Activated naive CD8-positive, alpha-beta T cell treated with anti-CD3 and anti-CD28 coated beads, Interleukin-2, amount 10 ng/mL, durations not matched to agents 7 days and 5 days (primary cell): ENCODE measurements around the gene SLC39A11. TPM values are rescaled to one million over a fixed set of nuclear protein-coding genes. Genes with fewer than 3 reads are reported as not detected.
"Not testable (repeated sequence)": the region's sequence is repeated elsewhere in the genome, so short reads cannot be mapped to it uniquely, and the experiment has no call there.

Experiments
- ATAC-seq: fragments of 150-1000 bp; cut with Tn5 transposase; one replicate; pipeline ENCODE4 v1.10.0; 2021; ENCODE audit warnings: low read depth, moderate library complexity
- POLR2A ChIA-PET: fragments of 350-600 bp; sonication (Branson Sonifier 250); formaldehyde crosslinking; loops from one replicate; lab custom pipeline; 2021; ENCODE audit warnings: antibody characterized with exemption; lab: Charles Lee
- DNase-seq: peaks from one replicate; pipeline ENCODE4 v3.0.0; 2021
- H3K27ac Mint-ChIP-seq: one replicate; pipeline ENCODE4 v1.8.0; 2022; ENCODE audit warnings: mild to moderate bottlenecking, mixed read lengths
- H3K27me3 Mint-ChIP-seq: one replicate; pipeline ENCODE4 v1.8.0; 2022; ENCODE audit warnings: mild to moderate bottlenecking, moderate library complexity, mixed read lengths
- H3K36me3 Mint-ChIP-seq: one replicate; pipeline ENCODE4 v1.8.0; 2021; ENCODE audit warnings: mild to moderate bottlenecking, mixed read lengths
- H3K4me1 Mint-ChIP-seq: one replicate; pipeline ENCODE4 v1.8.0; 2021; ENCODE audit warnings: mixed read lengths
- H3K4me3 Mint-ChIP-seq: one replicate; pipeline ENCODE4 v1.8.0; 2022; ENCODE audit warnings: mild to moderate bottlenecking, moderate library complexity, mixed read lengths
- H3K9me3 Mint-ChIP-seq: one replicate; pipeline ENCODE4 v1.8.0; 2021; ENCODE audit warnings: mixed read lengths
- total RNA-seq, 2 experiments: library from RNA; stranded (reverse); gene quantifications; one replicate each; pipeline ENCODE4 v1.2.3, GENCODE V29; 2021

The SLC39A11 gene
- total RNA-seq, 2 experiments from 2014 or later, result 18.2 to 18.8 TPM

- POLR2A ChIA-PET, result no interaction called here
- ATAC-seq (no peak), DNase-seq (no peak)
- H3K36me3 Mint-ChIP-seq, result no peaks in the 10 kb centered on the region
- H3K27ac Mint-ChIP-seq, result no peak overlapping the region
- H3K9me3 Mint-ChIP-seq, result peaks cover 1% of the 10 kb centered on the region
- no peak overlapping the region for H3K4me3 Mint-ChIP-seq
- no peaks in the 10 kb centered on the region for H3K4me1 Mint-ChIP-seq
- no peaks in the 10 kb centered on the region for H3K27me3 Mint-ChIP-seq
These were observed 306.3 kb downstream of the SLC39A11 start for GRCh38 chr17:72786209-72786608.

GRCh38 chr17:72782985-72783701 lies 309.3 kb downstream of the SLC39A11 start:
- POLR2A ChIA-PET, result no interaction called here

GRCh38 chr17:72782437-72782836 lies 310.1 kb downstream of the SLC39A11 start:
- H3K4me1 Mint-ChIP-seq, H3K27ac Mint-ChIP-seq, DNase-seq, H3K36me3 Mint-ChIP-seq, H3K9me3 Mint-ChIP-seq, ATAC-seq, H3K4me3 Mint-ChIP-seq, POLR2A ChIA-PET, H3K27me3 Mint-ChIP-seq: not testable (repeated sequence)

More at GRCh38 chr17:72782985-72783701, 309.3 kb downstream of the SLC39A11 start:
- no peaks in the 10 kb centered on the region for H3K4me1 Mint-ChIP-seq
- DNase-seq, result no peak
- no peak for ATAC-seq
- no peaks in the 10 kb centered on the region for H3K27me3 Mint-ChIP-seq
- no peak overlapping the region for H3K4me3 Mint-ChIP-seq
- H3K9me3 Mint-ChIP-seq, result peaks cover 1% of the 10 kb centered on the region
- no peak overlapping the region for H3K27ac Mint-ChIP-seq
- H3K36me3 Mint-ChIP-seq, result no peaks in the 10 kb centered on the region

GRCh38 chr17:72778169-72779151 lies 314.0 kb downstream of the SLC39A11 start:
- Mint-ChIP-seq H3K27me3 (no peaks in the 10 kb centered on the region), H3K27ac (no peak overlapping the region), H3K9me3 (no peaks in the 10 kb centered on the region), H3K4me1 (no peaks in the 10 kb centered on the region), H3K36me3 (peaks cover 4% of the 10 kb centered on the region), H3K4me3 (no peak overlapping the region)
- POLR2A ChIA-PET, result no interaction called here
- DNase-seq, result no peak
- no peak for ATAC-seq

- Mint-ChIP-seq H3K27me3 (no peaks in the 10 kb centered on the region), H3K9me3 (peaks cover 1% of the 10 kb centered on the region), H3K4me1 (no peaks in the 10 kb centered on the region), H3K36me3 (peaks cover 9% of the 10 kb centered on the region), H3K27ac (no peak overlapping the region), H3K4me3 (no peak overlapping the region)
- no peak for DNase-seq
- POLR2A ChIA-PET, result no interaction called here
- no peak for ATAC-seq
These were observed 316.6 kb downstream of the SLC39A11 start for GRCh38 chr17:72775919-72776318.

- no peaks in the 10 kb centered on the region for H3K4me1 Mint-ChIP-seq
- DNase-seq (no peak), ATAC-seq (no peak)
- H3K27me3 Mint-ChIP-seq, result no peaks in the 10 kb centered on the region
- peaks cover 4% of the 10 kb centered on the region for H3K9me3 Mint-ChIP-seq
- peaks cover 12% of the 10 kb centered on the region for H3K36me3 Mint-ChIP-seq
- POLR2A ChIA-PET, result no interaction called here
- H3K4me3 Mint-ChIP-seq, result no peak overlapping the region
- H3K27ac Mint-ChIP-seq, result no peak overlapping the region
These were observed 317.3 kb downstream of the SLC39A11 start for GRCh38 chr17:72775237-72775636.

GRCh38 chr17:72774236-72774635 lies 318.3 kb downstream of the SLC39A11 start:
- ATAC-seq (no peak), DNase-seq (no peak)
- H3K4me1 Mint-ChIP-seq, result no peaks in the 10 kb centered on the region
- H3K9me3 Mint-ChIP-seq, result peaks cover 5% of the 10 kb centered on the region
- POLR2A ChIA-PET, result no interaction called here
- no peak overlapping the region for H3K27ac Mint-ChIP-seq
- H3K27me3 Mint-ChIP-seq, result no peaks in the 10 kb centered on the region
- peaks cover 12% of the 10 kb centered on the region for H3K36me3 Mint-ChIP-seq
- no peak overlapping the region for H3K4me3 Mint-ChIP-seq

- H3K9me3 Mint-ChIP-seq, H3K27ac Mint-ChIP-seq: not testable (repeated sequence)
These were observed 319.3 kb downstream of the SLC39A11 start for GRCh38 chr17:72773225-72773624.

GRCh38 chr17:72772331-72772821 lies 320.1 kb downstream of the SLC39A11 start:
- Mint-ChIP-seq H3K9me3 (peaks cover 6% of the 10 kb centered on the region), H3K27ac (no peak overlapping the region), H3K27me3 (no peaks in the 10 kb centered on the region)

More at GRCh38 chr17:72773225-72773624, 319.3 kb downstream of the SLC39A11 start:
- ATAC-seq, H3K4me1 Mint-ChIP-seq, DNase-seq, POLR2A ChIA-PET, H3K4me3 Mint-ChIP-seq, H3K27me3 Mint-ChIP-seq: not testable (repeated sequence)
- peaks cover 12% of the 10 kb centered on the region for H3K36me3 Mint-ChIP-seq

GRCh38 chr17:72771734-72772133 lies 320.8 kb downstream of the SLC39A11 start:
- Mint-ChIP-seq H3K27ac (no peak overlapping the region), H3K27me3 (no peaks in the 10 kb centered on the region), H3K36me3 (peaks cover 12% of the 10 kb centered on the region), H3K4me3 (no peak overlapping the region), H3K4me1 (no peaks in the 10 kb centered on the region), H3K9me3 (peaks cover 6% of the 10 kb centered on the region)
- ATAC-seq (no peak), DNase-seq (no peak)
- POLR2A ChIA-PET, result no interaction called here

More at GRCh38 chr17:72772331-72772821, 320.1 kb downstream of the SLC39A11 start:
- no peak for ATAC-seq
- DNase-seq, result no peak
- peaks cover 12% of the 10 kb centered on the region for H3K36me3 Mint-ChIP-seq
- no peak overlapping the region for H3K4me3 Mint-ChIP-seq
- POLR2A ChIA-PET, result no interaction called here
- no peaks in the 10 kb centered on the region for H3K4me1 Mint-ChIP-seq

GRCh38 chr17:72766761-72767356 lies 325.6 kb downstream of the SLC39A11 start:
- POLR2A ChIA-PET, result no interaction called here
- Mint-ChIP-seq H3K4me1 (no peaks in the 10 kb centered on the region), H3K27me3 (no peaks in the 10 kb centered on the region), H3K27ac (no peak overlapping the region), H3K36me3 (peaks cover 3% of the 10 kb centered on the region), H3K4me3 (no peak overlapping the region), H3K9me3 (peaks cover 5% of the 10 kb centered on the region)
- ATAC-seq, result no peak
- DNase-seq, result no peak

GRCh38 chr17:72765368-72766153 lies 326.9 kb downstream of the SLC39A11 start:
- DNase-seq (no peak), ATAC-seq (no peak)
- no peak overlapping the region for H3K4me3 Mint-ChIP-seq
- H3K27me3 Mint-ChIP-seq, result no peaks in the 10 kb centered on the region
- POLR2A ChIA-PET, result no interaction called here
- peaks cover 2% of the 10 kb centered on the region for H3K36me3 Mint-ChIP-seq
- H3K9me3 Mint-ChIP-seq, result peaks cover 5% of the 10 kb centered on the region
- no peak overlapping the region for H3K27ac Mint-ChIP-seq
- H3K4me1 Mint-ChIP-seq, result no peaks in the 10 kb centered on the region
